GM23338 (cell line): ENCODE results near the gene NDRG3.

ENCODE experiments used
- CREB1 ChIP-seq: fragments of 250-450 bp; sonication (Bioruptor Pico); IDR thresholded peaks from 2 replicates; pipeline ENCODE4 v1.5.0; 2020; ENCODE audit warnings: low read depth, mild to moderate bottlenecking, moderate library complexity
- CTCF ChIP-seq, 2 experiments: fragments of 200-600 bp in 1 of 2; sonication (generic) in 1 of 2; conservative IDR thresholded peaks; 2 replicates each; pipeline versions ENCODE4 v1.5.1 to v1.6.1; 2016 to 2017; ENCODE audit warnings: antibody characterized with exemption in 2 of 2, low read depth in 2 of 2, mild to moderate bottlenecking in 2 of 2, moderate library complexity in 1 of 2
- ETS1 ChIP-seq: IDR thresholded peaks from 2 replicates; pipeline ENCODE4 v1.6.1; 2016; ENCODE audit warnings: antibody characterized with exemption
- EZH2 ChIP-seq: fragments of 200-600 bp; sonication (generic); IDR thresholded peaks from one replicate; pipeline ENCODE4 v1.8.0; 2017; ENCODE audit warnings: antibody characterized with exemption, mild to moderate bottlenecking, low read depth; ENCODE audit not compliant: unreplicated experiment
- EZH2phosphoT487 ChIP-seq: fragments of 200-600 bp; sonication (generic); IDR thresholded peaks from one replicate; pipeline ENCODE4 v1.8.1; 2018; ENCODE audit warnings: antibody characterized with exemption; ENCODE audit not compliant: unreplicated experiment
- JUNB ChIP-seq: IDR thresholded peaks from one replicate; pipeline ENCODE4 v1.6.1; 2016; ENCODE audit warnings: antibody characterized with exemption; ENCODE audit not compliant: unreplicated experiment
- NANOG ChIP-seq: IDR thresholded peaks from 2 replicates; pipeline ENCODE4 v1.6.1; 2016; ENCODE audit warnings: antibody characterized with exemption, borderline replicate concordance
- POLR2AphosphoS5 ChIP-seq: IDR thresholded peaks from 2 replicates; pipeline ENCODE4 v1.6.1; 2016; ENCODE audit warnings: antibody characterized with exemption, low read depth
- REST ChIP-seq: IDR thresholded peaks from one replicate; pipeline ENCODE4 v1.6.1; 2018; ENCODE audit warnings: antibody characterized with exemption; ENCODE audit not compliant: unreplicated experiment
- STAT1 ChIP-seq: IDR thresholded peaks from one replicate; pipeline ENCODE4 v1.6.1; 2016; ENCODE audit warnings: antibody characterized with exemption; ENCODE audit not compliant: unreplicated experiment
- ZNF114 ChIP-seq: fragments of 250-450 bp; sonication (Bioruptor Pico); IDR thresholded peaks from 2 replicates; pipeline ENCODE4 v1.5.0; 2020; ENCODE audit warnings: mild to moderate bottlenecking, moderate library complexity
- ZNF331 ChIP-seq: fragments of 250-450 bp; sonication (Bioruptor Pico); IDR thresholded peaks from 2 replicates; pipeline ENCODE4 v1.5.0; 2020; ENCODE audit warnings: low read depth, mild to moderate bottlenecking, moderate library complexity
- ZNF462 ChIP-seq: fragments of 250-450 bp; sonication (Bioruptor Pico); IDR thresholded peaks from 2 replicates; pipeline ENCODE4 v1.5.0; 2020; ENCODE audit warnings: mild to moderate bottlenecking, moderate library complexity

- no peak for TF ChIP-seq CTCF (conservative IDR thresholded peaks at IDR 0.05; ENCODE audit: low read depth in 2 of 2)
- no peak for TF ChIP-seq EZH2
- TF ChIP-seq CREB1 = no peak
- no peak for TF ChIP-seq REST
- no peak for TF ChIP-seq POLR2AphosphoS5
- no peak for TF ChIP-seq EZH2phosphoT487
- no peak for TF ChIP-seq STAT1
- TF ChIP-seq ZNF462 = no peak
- no peak for TF ChIP-seq JUNB
- no peak for TF ChIP-seq ZNF331 (CRISPR knock-in tag)
- TF ChIP-seq ETS1 = no peak
- TF ChIP-seq NANOG = no peak
- TF ChIP-seq ZNF114 (CRISPR knock-in tag) = no peak
These were observed 59.4 kb downstream of the NDRG3 start for GRCh38 chr20:36686504-36686903.
